Liver (tissue), 9 donors: ENCODE measurements around the gene RBM33. TPM values are rescaled to one million over a fixed set of nuclear protein-coding genes. Genes with fewer than 3 reads are reported as not detected.

Experiments
- DNase-seq: peaks from one replicate; pipeline ENCODE4 v3.0.0-alpha.2; 2017; ENCODE audit warnings: low spot score
- H3K27ac ChIP-seq, 2 donors: one replicate each; pipeline ENCODE4 v1.7.0; 2013; ENCODE audit warnings: inconsistent platforms in 2 of 2, low read length in 2 of 2, control low read depth in 1 of 2, low read depth in 1 of 2, mild to moderate bottlenecking in 1 of 2
- H3K27me3 ChIP-seq, 4 donors: one replicate each; pipeline versions ENCODE4 v1.6.1 to v1.7.0; 2013; ENCODE audit warnings: low read length in 3 of 4, inconsistent platforms in 1 of 4, mild to moderate bottlenecking in 1 of 4, moderate library complexity in 1 of 4; ENCODE audit not compliant: control insufficient read depth in 4 of 4, insufficient read depth in 4 of 4
- H3K36me3 ChIP-seq, 4 donors: one replicate each; pipeline versions ENCODE4 v1.6.1 to v1.7.0; 2013; ENCODE audit warnings: low read length in 3 of 4, mild to moderate bottlenecking in 3 of 4, low read depth in 1 of 4, moderate library complexity in 1 of 4; ENCODE audit not compliant: control insufficient read depth in 4 of 4, insufficient read depth in 3 of 4
- H3K4me1 ChIP-seq, 4 donors: one replicate each; pipeline versions ENCODE4 v1.6.1 to v1.7.0; 2013; ENCODE audit warnings: low read length in 3 of 4, mild to moderate bottlenecking in 3 of 4, moderate library complexity in 1 of 4; ENCODE audit not compliant: control insufficient read depth in 4 of 4, insufficient read depth in 4 of 4
- H3K4me3 ChIP-seq, 3 donors: one replicate each; pipeline versions ENCODE4 v1.6.1 to v1.7.0; 2013; ENCODE audit warnings: low read length in 3 of 3, control low read depth in 1 of 3, low read depth in 1 of 3, mild to moderate bottlenecking in 1 of 3
- H3K9ac ChIP-seq, 2 donors: one replicate each; pipeline ENCODE4 v1.7.0; 2013; ENCODE audit warnings: low read length in 2 of 2, mild to moderate bottlenecking in 2 of 2, moderate library complexity in 2 of 2, control low read depth in 1 of 2, low read depth in 1 of 2
- H3K9me3 ChIP-seq, 4 donors: one replicate each; pipeline versions ENCODE4 v1.6.1 to v1.7.0; 2013; ENCODE audit warnings: low read length in 3 of 4; ENCODE audit not compliant: control insufficient read depth in 4 of 4
- ATF3 ChIP-seq: IDR thresholded peaks from 2 replicates; pipeline ENCODE4 v1.6.1; 2016; ENCODE audit warnings: antibody characterized with exemption
- CTCF ChIP-seq: fragments of 150-350 bp; IDR thresholded peaks from 2 replicates; pipeline ENCODE4 v1.5.1; 2017; ENCODE audit warnings: improper control_type of control experiment, low read depth, low read length; ENCODE audit not compliant: missing input control
- EGR1 ChIP-seq, 2 donors: IDR thresholded peaks; 2 replicates each; pipeline ENCODE4 v1.6.1; 2016 to 2018; ENCODE audit warnings: antibody characterized with exemption in 2 of 2, low read depth in 2 of 2
- FOXA1 ChIP-seq: IDR thresholded peaks from 2 replicates; pipeline ENCODE4 v1.6.1; 2016; ENCODE audit warnings: antibody characterized with exemption
- FOXA2 ChIP-seq: IDR thresholded peaks from 2 replicates; pipeline ENCODE4 v1.6.1; 2016; ENCODE audit warnings: antibody characterized with exemption
- GABPA ChIP-seq, 2 donors: IDR thresholded peaks in 1 of 2; conservative IDR thresholded peaks in 1 of 2; 2 replicates each; pipeline ENCODE4 v1.6.1; 2016; ENCODE audit warnings: antibody characterized with exemption in 2 of 2, mild to moderate bottlenecking in 1 of 2, moderate library complexity in 1 of 2
- HNF4A ChIP-seq, 2 donors: conservative IDR thresholded peaks; 2 replicates each; pipeline ENCODE4 v1.6.1; 2016; ENCODE audit warnings: antibody characterized with exemption in 2 of 2, mild to moderate bottlenecking in 2 of 2
- HNF4G ChIP-seq: IDR thresholded peaks from 2 replicates; pipeline ENCODE4 v1.6.1; 2016; ENCODE audit warnings: antibody characterized with exemption
- JUND ChIP-seq, 2 donors: IDR thresholded peaks; 2 replicates each; pipeline ENCODE4 v1.6.1; 2016; ENCODE audit warnings: antibody characterized with exemption in 2 of 2
- MAX ChIP-seq: IDR thresholded peaks from 2 replicates; pipeline ENCODE4 v1.6.1; 2016; ENCODE audit warnings: antibody characterized with exemption
- NR2F2 ChIP-seq: IDR thresholded peaks from 2 replicates; pipeline ENCODE4 v1.6.1; 2016; ENCODE audit warnings: antibody characterized with exemption
- RAD21 ChIP-seq, 2 donors: IDR thresholded peaks; 2 replicates each; pipeline ENCODE4 v1.6.1; 2016; ENCODE audit warnings: antibody characterized with exemption in 2 of 2, mild to moderate bottlenecking in 2 of 2
- RXRA ChIP-seq, 2 donors: IDR thresholded peaks; 2 replicates each; pipeline ENCODE4 v1.6.1; 2017 to 2018; ENCODE audit warnings: antibody characterized with exemption in 2 of 2, mild to moderate bottlenecking in 1 of 2
- SP1 ChIP-seq: IDR thresholded peaks from 2 replicates; pipeline ENCODE4 v1.6.1; 2018; ENCODE audit warnings: antibody characterized with exemption, mild to moderate bottlenecking
- TAF1 ChIP-seq: conservative IDR thresholded peaks from 2 replicates; pipeline ENCODE4 v1.6.1; 2016; ENCODE audit warnings: antibody characterized with exemption, mild to moderate bottlenecking
- ZBTB33 ChIP-seq: IDR thresholded peaks from 2 replicates; pipeline ENCODE4 v1.6.1; 2016; ENCODE audit warnings: antibody characterized with exemption
- WGBS: extraction: QIAGEN DNeasy Blood & Tissue Kit; methylation state at CpG from one replicate; pipeline ENCODE4 v1.1.7; 2013; 5-methylcytosine and 5-hydroxymethylcytosine counted together
- polyA plus RNA-seq, 2 donors: library from polyadenylated mRNA; stranded (reverse) in 1 of 2; unstranded in 1 of 2; fragments of 200-250 nt in 1 of 2; fragments of >200 nt in 1 of 2; fragmentation: Nextera tagmentation in 1 of 2; extraction: Ambion mirVana in 1 of 2; gene quantifications; one replicate each; pipeline versions ENCODE4 v1.2.1 to v1.2.3, GENCODE V29; 2013 to 2015
- total RNA-seq, 2 donors: library from RNA; depleted of rRNA; stranded (reverse); fragments of >200 nt; gene quantifications; one replicate each; pipeline ENCODE4 v1.2.3, GENCODE V29; 2014
- donor health status: healthy.
- donor health status: healthy.
- donor health status: healthy.
- donor health status: healthy.
- donor health status: healthy.

Gene RBM33
- total and polyA plus RNA-seq, 4 donors, result 7.8 to 48.9 (median 28.2) TPM

GRCh38 chr7:155746188-155746587 lies 101.7 kb downstream of the RBM33 start:
- TF ChIP-seq JUND (IDR thresholded peaks at IDR 0.05), result no peak
- TF ChIP-seq GABPA (IDR thresholded peaks at IDR 0.05 in 1 of 2, conservative IDR thresholded peaks at IDR 0.05 in 1 of 2), result no peak
- TF ChIP-seq EGR1 (IDR thresholded peaks at IDR 0.05; ENCODE audit: low read depth in 2 of 2), result no peak
- TF ChIP-seq ZBTB33, result no peak
- no peak for TF ChIP-seq NR2F2
- TF ChIP-seq CTCF, result no peak
- no peak for TF ChIP-seq TAF1
- TF ChIP-seq HNF4G, result no peak
- TF ChIP-seq HNF4A (conservative IDR thresholded peaks at IDR 0.05), result no peak
- no peak for TF ChIP-seq ATF3
- no peak for TF ChIP-seq FOXA2
- no peak for TF ChIP-seq RXRA (IDR thresholded peaks at IDR 0.05)
- no peak for TF ChIP-seq SP1
- TF ChIP-seq RAD21 (IDR thresholded peaks at IDR 0.05), result no peak
- no peak for TF ChIP-seq FOXA1
- no peak for TF ChIP-seq MAX
- H3K27me3 ChIP-seq, result no peaks in the 10 kb centered on the region
- H3K36me3 ChIP-seq, result peaks cover 9 to 47% (median 42%) of the 10 kb centered on the region in 4 donors
- no peak for DNase-seq
- no peak overlapping the region for H3K9ac ChIP-seq
- H3K4me1 ChIP-seq, result peaks cover 0 to 3% (median under 1%) of the 10 kb centered on the region in 4 donors
- no peak overlapping the region for H3K4me3 ChIP-seq
- H3K9me3 ChIP-seq, result no peaks in the 10 kb centered on the region
- WGBS, result 69% methylated on average over 2 of the region's 2 CpGs
- H3K27ac ChIP-seq, result no peak overlapping the region

- no peak overlapping the region for H3K9ac ChIP-seq
- no peak overlapping the region for H3K4me3 ChIP-seq
- no peak overlapping the region for H3K27ac ChIP-seq
- H3K36me3 ChIP-seq, result peaks cover 9 to 38% (median 32%) of the 10 kb centered on the region in 4 donors
- no peaks in the 10 kb centered on the region for H3K9me3 ChIP-seq
- 92% methylated on average over 1 of the region's 1 CpG for WGBS
- TF ChIP-seq FOXA2 (no peak), SP1 (no peak), FOXA1 (no peak), RAD21 (IDR thresholded peaks at IDR 0.05) (no peak), NR2F2 (no peak), ZBTB33 (no peak), TAF1 (no peak), JUND (IDR thresholded peaks at IDR 0.05) (no peak), HNF4G (no peak), HNF4A (conservative IDR thresholded peaks at IDR 0.05) (no peak)
- peaks cover 0 to 6% (median under 1%) of the 10 kb centered on the region in 4 donors for H3K4me1 ChIP-seq
- DNase-seq, result no peak
- no peaks in the 10 kb centered on the region for H3K27me3 ChIP-seq
Observed at GRCh38 chr7:155747209-155747608, 102.7 kb downstream of the RBM33 start.
